Measurements from ENCODE around the gene VAV3. TPM values are rescaled to one million over a fixed set of nuclear protein-coding genes. Genes with fewer than 3 reads are reported as not detected.

The VAV3 gene
- total RNA-seq, 4 donors from 2014 or later, result 2.2 to 20.4 (median 4.0) TPM

GRCh38 chr1:107549152-107549810 is 415.7 kb downstream of the VAV3 start:
- no peak overlapping the region for H3K27ac ChIP-seq
- H3K27me3 ChIP-seq, result no peaks in the 10 kb centered on the region
- no peaks in the 10 kb centered on the region for H3K9me3 ChIP-seq
- TF ChIP-seq EP300 (IDR thresholded peaks at IDR 0.05) (no peak), CTCF (IDR thresholded peaks at IDR 0.05) (no peak), POLR2A (IDR thresholded peaks at IDR 0.05) (no peak)
- H3K4me1 ChIP-seq, result no peaks in the 10 kb centered on the region
- 61 to 66% methylated on average over 3 of the region's 3 CpGs for WGBS, 2 donors
- H3K36me3 ChIP-seq, result no peaks in the 10 kb centered on the region
- DNase-seq (ENCODE audit: low spot score in 2 of 2), result no peak
- H3K4me3 ChIP-seq, result no peak overlapping the region

- H3K27ac ChIP-seq, result no peak overlapping the region
- H3K27me3 ChIP-seq, result no peaks in the 10 kb centered on the region
- no peaks in the 10 kb centered on the region for H3K9me3 ChIP-seq
- WGBS, 2 donors, result 69 to 80% methylated on average over 3 of the region's 3 CpGs
- H3K36me3 ChIP-seq, result no peaks in the 10 kb centered on the region
- no peak for DNase-seq (ENCODE audit: low spot score in 2 of 2)
- no peak for TF ChIP-seq POLR2A (IDR thresholded peaks at IDR 0.05)
- no peak for TF ChIP-seq CTCF (IDR thresholded peaks at IDR 0.05)
- no peak for TF ChIP-seq EP300 (IDR thresholded peaks at IDR 0.05)
- no peak overlapping the region for H3K4me3 ChIP-seq
- H3K4me1 ChIP-seq, result no peaks in the 10 kb centered on the region
Observed at GRCh38 chr1:107548276-107548675, 416.7 kb downstream of the VAV3 start.

GRCh38 chr1:107547363-107548155 is 417.4 kb downstream of the VAV3 start:
- H3K9me3 ChIP-seq, result no peaks in the 10 kb centered on the region
- no peaks in the 10 kb centered on the region for H3K36me3 ChIP-seq
- WGBS, 2 donors, result 80 to 85% methylated on average over 4 of the region's 4 CpGs
- no peak for TF ChIP-seq CTCF (IDR thresholded peaks at IDR 0.05)
- no peak for TF ChIP-seq EP300 (IDR thresholded peaks at IDR 0.05)
- no peak for TF ChIP-seq POLR2A (IDR thresholded peaks at IDR 0.05)
- H3K27me3 ChIP-seq, result no peaks in the 10 kb centered on the region
- DNase-seq (ENCODE audit: low spot score in 2 of 2), result no peak
- H3K4me3 ChIP-seq, result no peak overlapping the region
- no peaks in the 10 kb centered on the region for H3K4me1 ChIP-seq
- no peak overlapping the region for H3K27ac ChIP-seq

- Histone ChIP-seq H3K27ac (no peak overlapping the region), H3K9me3 (no peaks in the 10 kb centered on the region), H3K27me3 (no peaks in the 10 kb centered on the region), H3K36me3 (no peaks in the 10 kb centered on the region), H3K4me3 (no peak overlapping the region), H3K4me1 (no peaks in the 10 kb centered on the region)
- DNase-seq (ENCODE audit: low spot score in 2 of 2), result no peak
- TF ChIP-seq CTCF (IDR thresholded peaks at IDR 0.05) (no peak), POLR2A (IDR thresholded peaks at IDR 0.05) (no peak), EP300 (IDR thresholded peaks at IDR 0.05) (no peak)
- 96% methylated on average over 4 of the region's 4 CpGs for WGBS, 2 donors
Observed at GRCh38 chr1:107546576-107546975, 418.4 kb downstream of the VAV3 start.

GRCh38 chr1:107545879-107546278 is 419.1 kb downstream of the VAV3 start:
- H3K27me3 ChIP-seq, result no peaks in the 10 kb centered on the region
- no peak for DNase-seq (ENCODE audit: low spot score in 2 of 2)
- WGBS, 2 donors, result 66 to 81% methylated on average over 4 of the region's 4 CpGs
- no peak overlapping the region for H3K27ac ChIP-seq
- no peak for TF ChIP-seq POLR2A (IDR thresholded peaks at IDR 0.05)
- TF ChIP-seq CTCF (IDR thresholded peaks at IDR 0.05), result no peak
- TF ChIP-seq EP300 (IDR thresholded peaks at IDR 0.05), result no peak
- no peaks in the 10 kb centered on the region for H3K9me3 ChIP-seq
- H3K4me3 ChIP-seq, result no peak overlapping the region
- H3K36me3 ChIP-seq, result no peaks in the 10 kb centered on the region
- no peaks in the 10 kb centered on the region for H3K4me1 ChIP-seq
